ENCODE results near the gene CA12.
"Not testable (repeated sequence)": the region's sequence is repeated elsewhere in the genome, so short reads cannot be mapped to it uniquely, and the experiment has no call there.

CA12 gene

DNA sequence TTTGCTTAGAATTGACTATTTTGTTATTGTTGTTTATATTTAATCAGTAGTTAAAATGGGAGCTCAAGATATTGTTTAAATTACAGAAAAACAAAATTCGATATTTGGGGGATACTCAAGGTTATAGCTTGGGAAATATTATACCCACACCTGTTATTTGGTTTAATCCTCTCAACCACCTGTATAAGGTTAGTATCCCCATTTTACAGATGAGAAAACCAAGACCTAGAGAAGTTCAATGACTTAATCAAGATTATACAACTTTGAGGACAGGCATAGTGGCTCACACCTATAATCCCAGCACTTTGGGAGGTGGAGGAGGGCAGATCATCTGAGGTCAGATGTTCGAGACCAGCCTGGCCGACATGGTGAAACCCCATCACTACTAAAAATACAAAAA, 39.8 kb upstream of the CA12 start:
- ChIA-PET CTCF (interaction anchor here (2.1 kb wide), 1 partner anchor 10 kb away, joined by 6 read pairs; no protein-coding TSS in a partner anchor), POLR2A (no interaction called here)
- no peak for DNase-seq (ENCODE audit: low read depth, low spot score)
- no peak overlapping the region for H3K4me3 ChIP-seq (ENCODE audit: low read depth, low read length)
- TF ChIP-seq, protein P1, sequence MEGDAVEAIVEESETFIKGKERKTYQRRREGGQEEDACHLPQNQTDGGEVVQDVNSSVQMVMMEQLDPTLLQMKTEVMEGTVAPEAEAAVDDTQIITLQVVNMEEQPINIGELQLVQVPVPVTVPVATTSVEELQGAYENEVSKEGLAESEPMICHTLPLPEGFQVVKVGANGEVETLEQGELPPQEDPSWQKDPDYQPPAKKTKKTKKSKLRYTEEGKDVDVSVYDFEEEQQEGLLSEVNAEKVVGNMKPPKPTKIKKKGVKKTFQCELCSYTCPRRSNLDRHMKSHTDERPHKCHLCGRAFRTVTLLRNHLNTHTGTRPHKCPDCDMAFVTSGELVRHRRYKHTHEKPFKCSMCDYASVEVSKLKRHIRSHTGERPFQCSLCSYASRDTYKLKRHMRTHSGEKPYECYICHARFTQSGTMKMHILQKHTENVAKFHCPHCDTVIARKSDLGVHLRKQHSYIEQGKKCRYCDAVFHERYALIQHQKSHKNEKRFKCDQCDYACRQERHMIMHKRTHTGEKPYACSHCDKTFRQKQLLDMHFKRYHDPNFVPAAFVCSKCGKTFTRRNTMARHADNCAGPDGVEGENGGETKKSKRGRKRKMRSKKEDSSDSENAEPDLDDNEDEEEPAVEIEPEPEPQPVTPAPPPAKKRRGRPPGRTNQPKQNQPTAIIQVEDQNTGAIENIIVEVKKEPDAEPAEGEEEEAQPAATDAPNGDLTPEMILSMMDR (IDR thresholded peaks at IDR 0.05; ENCODE audit: insufficient read depth, low read length, missing control alignments): no peak

- DNase-seq (ENCODE audit: low read depth, low spot score): no peak
- ChIA-PET POLR2A (no interaction called here), CTCF (interaction anchor here (2.1 kb wide), 1 partner anchor 9 kb away, joined by 6 read pairs; no protein-coding TSS in a partner anchor)
- no peak overlapping the region for H3K4me3 ChIP-seq (ENCODE audit: low read depth, low read length)
- TF ChIP-seq, protein P1 (IDR thresholded peaks at IDR 0.05; ENCODE audit: insufficient read depth, low read length, missing control alignments): no peak
Measured at GRCh38 chr15:63420333-63420747, 38.7 kb upstream of the CA12 start.

DNA sequence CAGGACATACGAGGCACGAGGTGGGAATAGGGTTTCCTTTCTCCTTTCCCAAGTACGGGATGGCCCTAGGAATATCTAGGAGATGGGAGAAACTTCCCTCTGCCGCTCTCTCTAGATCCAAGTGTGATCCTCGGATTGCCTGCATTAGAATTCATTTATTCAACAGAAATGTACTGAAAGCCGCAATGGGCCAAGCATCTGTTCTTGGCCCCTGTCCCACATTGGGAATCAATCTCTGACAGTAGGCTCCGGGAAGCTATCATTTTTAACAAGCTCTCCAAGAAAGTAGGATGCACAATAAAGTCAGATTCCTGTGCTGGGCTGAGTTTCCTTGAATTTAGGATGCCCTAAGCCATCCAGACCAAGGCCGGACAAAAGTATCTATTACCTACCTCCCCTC, 37.2 kb upstream of the CA12 start:
- POLR2A ChIA-PET: no interaction called here
- no peak for DNase-seq (ENCODE audit: low read depth, low spot score)
- TF ChIP-seq, protein P1 (IDR thresholded peaks at IDR 0.05; ENCODE audit: insufficient read depth, low read length, missing control alignments): no peak

GRCh38 chr15:63417721-63418120, 36.1 kb upstream of the CA12 start:
- no peak overlapping the region for H3K4me3 ChIP-seq (ENCODE audit: low read depth, low read length)
- DNase-seq (ENCODE audit: low read depth, low spot score): no peak
- CTCF ChIA-PET: no interaction called here
- POLR2A ChIA-PET: no interaction called here
- TF ChIP-seq, protein P1 (IDR thresholded peaks at IDR 0.05; ENCODE audit: insufficient read depth, low read length, missing control alignments): no peak

More for the DNA sequence above, 37.2 kb upstream of the CA12 start:
- H3K4me3 ChIP-seq (ENCODE audit: low read depth, low read length): no peak overlapping the region
- CTCF ChIA-PET: interaction anchor here (1.0 kb wide), 1 partner anchor 14 kb away, joined by 4 read pairs; no protein-coding TSS in a partner anchor

DNA sequence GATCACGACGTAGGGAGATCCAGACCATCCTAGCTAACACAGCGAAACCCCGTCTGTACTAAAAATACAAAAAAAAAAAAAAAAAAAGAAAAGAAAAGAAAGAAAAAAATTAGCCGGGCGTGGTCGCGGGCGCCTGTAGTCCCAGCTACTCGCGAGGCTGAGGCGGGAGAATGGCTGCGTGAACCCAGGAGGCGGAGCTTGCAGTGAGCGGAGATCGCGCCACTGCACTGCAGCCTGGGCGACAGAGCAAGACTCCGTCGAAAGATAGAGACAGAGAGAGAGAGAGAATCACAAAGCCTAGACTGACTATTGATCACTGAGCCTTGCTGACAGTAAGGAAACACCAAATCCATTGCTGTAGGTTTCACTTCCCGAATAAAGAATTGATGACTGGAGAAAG, 35.6 kb upstream of the CA12 start:
- H3K4me3 ChIP-seq (ENCODE audit: low read depth, low read length); CTCF ChIA-PET; POLR2A ChIA-PET; DNase-seq (ENCODE audit: low read depth, low spot score): not testable (repeated sequence)

GRCh38 chr15:63414474-63415120, 33.0 kb upstream of the CA12 start:
- no peak for DNase-seq (ENCODE audit: low read depth, low spot score)
- TF ChIP-seq, protein P1 (IDR thresholded peaks at IDR 0.05; ENCODE audit: insufficient read depth, low read length, missing control alignments): no peak
- H3K4me3 ChIP-seq (ENCODE audit: low read depth, low read length): no peak overlapping the region
- POLR2A ChIA-PET: no interaction called here
- CTCF ChIA-PET: interaction anchor here (0.6 to 2.4 kb wide), 6 partner anchors 9 to 367 kb away, joined by 3 to 12 read pairs (median 4); no protein-coding TSS in a partner anchor

DNA sequence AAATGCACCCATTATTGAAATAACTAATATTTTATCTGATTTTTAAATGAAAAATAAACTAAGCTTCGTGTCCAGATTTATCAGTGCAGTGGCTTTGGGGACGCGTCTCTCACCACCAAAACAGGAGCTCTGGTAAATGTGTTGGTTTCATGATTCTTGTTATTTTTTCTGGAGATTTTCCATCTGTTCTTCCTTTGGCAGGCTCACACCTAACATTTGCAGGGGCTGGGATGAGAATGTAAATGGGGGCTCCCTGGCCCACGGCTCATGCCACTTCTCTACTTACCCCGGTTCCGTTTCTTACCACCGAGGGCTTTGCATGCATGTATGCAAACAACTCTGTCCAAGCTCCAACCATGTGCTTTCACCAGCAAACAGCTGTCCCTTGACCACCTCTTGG, 30.9 kb upstream of the CA12 start:
- CTCF ChIA-PET: interaction anchor here (0.9 to 2.8 kb wide), 3 partner anchors 11 to 19 kb away, joined by 4 to 22 read pairs (median 4); no protein-coding TSS in a partner anchor
- POLR2A ChIA-PET: no interaction called here
- TF ChIP-seq, protein P1 (IDR thresholded peaks at IDR 0.05; ENCODE audit: insufficient read depth, low read length, missing control alignments): no peak
- no peak for DNase-seq (ENCODE audit: low read depth, low spot score)
- H3K4me3 ChIP-seq (ENCODE audit: low read depth, low read length): no peak overlapping the region
